Astrocyte (in vitro differentiated cells and primary cell): ENCODE results near the gene C10orf90. TPM values are rescaled to one million over a fixed set of nuclear protein-coding genes. Genes with fewer than 3 reads are reported as not detected.

Experiments
- DNase-seq: peaks from one replicate; pipeline ENCODE4 v3.0.0-alpha.2; 2010; ENCODE audit warnings: low read depth
- FAIRE-seq: peaks from 2 replicates; lab custom pipeline; 2011; peaks lifted over from hg19 to GRCh38; lab: Jason Lieb, UNC
- H2AFZ ChIP-seq: 2 replicates; pipeline ENCODE4 v1.6.0; 2012; ENCODE audit warnings: low read depth, low read length, inconsistent platforms
- H3K27ac ChIP-seq: 2 replicates; pipeline ENCODE4 v1.5.1; 2011; ENCODE audit warnings: low read depth, low read length, inconsistent platforms
- H3K27me3 ChIP-seq: 2 replicates; pipeline ENCODE4 v1.6.0; 2011; ENCODE audit warnings: low read length, inconsistent platforms; ENCODE audit not compliant: insufficient read depth
- H3K36me3 ChIP-seq: 2 replicates; pipeline ENCODE4 v1.5.1; 2011; ENCODE audit warnings: low read length, inconsistent platforms; ENCODE audit not compliant: insufficient read depth
- H3K4me1 ChIP-seq: 2 replicates; pipeline ENCODE4 v1.5.1; 2011; ENCODE audit warnings: low read length, inconsistent platforms; ENCODE audit not compliant: insufficient read depth
- H3K4me2 ChIP-seq: 2 replicates; pipeline ENCODE4 v1.6.0; 2012; ENCODE audit warnings: low read length, inconsistent platforms
- H3K4me3 ChIP-seq: 2 replicates; pipeline ENCODE4 v1.5.1; 2011; ENCODE audit warnings: low read depth, mild to moderate bottlenecking, low read length, inconsistent platforms; ENCODE audit not compliant: insufficient read depth
- H3K79me2 ChIP-seq: 2 replicates; pipeline ENCODE4 v1.6.0; 2012; ENCODE audit warnings: mild to moderate bottlenecking, low read length, inconsistent platforms; ENCODE audit not compliant: insufficient read depth
- H3K9ac ChIP-seq: 2 replicates; pipeline ENCODE4 v1.6.0; 2012; ENCODE audit warnings: mild to moderate bottlenecking, low read length, inconsistent platforms
- H3K9me3 ChIP-seq: 2 replicates; pipeline ENCODE4 v1.5.1; 2012; ENCODE audit warnings: low read depth, mild to moderate bottlenecking, low read length, inconsistent platforms; ENCODE audit not compliant: insufficient read depth
- H4K20me1 ChIP-seq: 2 replicates; pipeline ENCODE4 v1.6.0; 2012; ENCODE audit warnings: low read length, inconsistent platforms; ENCODE audit not compliant: insufficient read depth
- H3K27ac Mint-ChIP-seq: one replicate; pipeline ENCODE4 v1.8.0; 2021; ENCODE audit warnings: mild to moderate bottlenecking, mixed read lengths; ENCODE audit not compliant: unreplicated experiment
- H3K27me3 Mint-ChIP-seq: one replicate; pipeline ENCODE4 v1.8.0; 2021; ENCODE audit warnings: low read depth, mixed read lengths; ENCODE audit not compliant: unreplicated experiment
- H3K36me3 Mint-ChIP-seq: one replicate; pipeline ENCODE4 v1.8.0; 2021; ENCODE audit warnings: low read depth, mixed read lengths; ENCODE audit not compliant: unreplicated experiment
- H3K4me1 Mint-ChIP-seq: one replicate; pipeline ENCODE4 v1.8.0; 2021; ENCODE audit warnings: low read depth, mixed read lengths; ENCODE audit not compliant: unreplicated experiment
- H3K4me3 Mint-ChIP-seq: one replicate; pipeline ENCODE4 v1.8.0; 2021; ENCODE audit warnings: mild to moderate bottlenecking, moderate library complexity, mixed read lengths; ENCODE audit not compliant: unreplicated experiment
- H3K9me3 Mint-ChIP-seq: one replicate; pipeline ENCODE4 v1.8.0; 2021; ENCODE audit warnings: mild to moderate bottlenecking, mixed read lengths; ENCODE audit not compliant: unreplicated experiment
- EZH2 ChIP-seq: IDR thresholded peaks from 2 replicates; pipeline ENCODE4 v1.6.1; 2012; ENCODE audit warnings: mild to moderate bottlenecking, low read length, inconsistent platforms; ENCODE audit not compliant: insufficient read depth
- total RNA-seq: library from RNA; stranded (reverse); gene quantifications from 2 replicates; pipeline ENCODE4 v1.2.1, GENCODE V29; 2021
- TF ChIP-seq, protein P1 (sequence below): IDR thresholded peaks from 2 replicates; pipeline ENCODE4 v1.5.1; 2011; ENCODE audit warnings: low read depth, mild to moderate bottlenecking, inconsistent platforms, low read length, moderate library complexity; ENCODE audit not compliant: insufficient read depth

Gene C10orf90
- total RNA-seq, 1 donor from 2014 or later: not detected

DNA sequence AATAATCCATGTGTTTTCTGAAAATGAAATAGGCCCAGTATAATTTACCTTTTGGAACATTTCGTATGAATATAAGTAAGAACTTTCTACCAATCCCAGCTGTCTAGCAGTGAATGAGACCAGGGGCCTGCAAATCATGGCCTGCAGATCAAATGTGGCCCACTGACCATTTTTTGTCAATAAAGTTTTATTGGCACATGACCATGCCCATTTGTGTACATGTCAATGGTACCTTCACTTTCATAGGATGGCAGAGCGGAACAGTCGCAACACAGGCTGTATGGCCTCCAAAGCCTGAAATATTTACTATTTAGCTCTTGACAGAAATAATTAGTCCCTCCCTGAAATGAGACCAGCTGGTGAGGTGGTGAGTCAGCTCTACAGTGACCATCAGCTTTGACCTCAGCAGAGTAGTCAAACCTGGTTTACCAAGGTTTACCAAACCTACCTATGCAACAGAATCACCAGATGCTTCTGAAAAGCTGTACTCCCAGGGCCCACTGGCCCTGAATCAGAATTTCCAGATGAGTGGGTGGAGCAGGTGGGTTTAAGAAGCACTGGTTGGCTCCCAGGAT, 13.8 kb upstream of the C10orf90 start:
- no peaks in the 10 kb centered on the region for H3K79me2 ChIP-seq
- DNase-seq (peak; percentile 35), FAIRE-seq (no peak)
- no peak overlapping the region for H3K4me3 ChIP-seq
- H3K27ac Mint-ChIP-seq: peak overlapping the region; percentile 47
- H3K9ac ChIP-seq: no peak overlapping the region
- H3K4me1 ChIP-seq: peaks cover 20% of the 10 kb centered on the region
- H3K36me3 Mint-ChIP-seq: no peaks in the 10 kb centered on the region
- H3K27me3 Mint-ChIP-seq: peaks cover 2% of the 10 kb centered on the region
- H3K36me3 ChIP-seq: no peaks in the 10 kb centered on the region
- no peak overlapping the region for H2AFZ ChIP-seq
- no peak for TF ChIP-seq EZH2
- TF ChIP-seq, protein P1, sequence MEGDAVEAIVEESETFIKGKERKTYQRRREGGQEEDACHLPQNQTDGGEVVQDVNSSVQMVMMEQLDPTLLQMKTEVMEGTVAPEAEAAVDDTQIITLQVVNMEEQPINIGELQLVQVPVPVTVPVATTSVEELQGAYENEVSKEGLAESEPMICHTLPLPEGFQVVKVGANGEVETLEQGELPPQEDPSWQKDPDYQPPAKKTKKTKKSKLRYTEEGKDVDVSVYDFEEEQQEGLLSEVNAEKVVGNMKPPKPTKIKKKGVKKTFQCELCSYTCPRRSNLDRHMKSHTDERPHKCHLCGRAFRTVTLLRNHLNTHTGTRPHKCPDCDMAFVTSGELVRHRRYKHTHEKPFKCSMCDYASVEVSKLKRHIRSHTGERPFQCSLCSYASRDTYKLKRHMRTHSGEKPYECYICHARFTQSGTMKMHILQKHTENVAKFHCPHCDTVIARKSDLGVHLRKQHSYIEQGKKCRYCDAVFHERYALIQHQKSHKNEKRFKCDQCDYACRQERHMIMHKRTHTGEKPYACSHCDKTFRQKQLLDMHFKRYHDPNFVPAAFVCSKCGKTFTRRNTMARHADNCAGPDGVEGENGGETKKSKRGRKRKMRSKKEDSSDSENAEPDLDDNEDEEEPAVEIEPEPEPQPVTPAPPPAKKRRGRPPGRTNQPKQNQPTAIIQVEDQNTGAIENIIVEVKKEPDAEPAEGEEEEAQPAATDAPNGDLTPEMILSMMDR: no peak
- H3K4me2 ChIP-seq: no peak overlapping the region
- H3K27me3 ChIP-seq: no peaks in the 10 kb centered on the region
- H3K9me3 ChIP-seq: no peaks in the 10 kb centered on the region
- no peaks in the 10 kb centered on the region for H3K9me3 Mint-ChIP-seq
- no peaks in the 10 kb centered on the region for H4K20me1 ChIP-seq
- no peak overlapping the region for H3K27ac ChIP-seq
- H3K4me1 Mint-ChIP-seq: peaks cover 15% of the 10 kb centered on the region
- H3K4me3 Mint-ChIP-seq: no peak overlapping the region

DNA sequence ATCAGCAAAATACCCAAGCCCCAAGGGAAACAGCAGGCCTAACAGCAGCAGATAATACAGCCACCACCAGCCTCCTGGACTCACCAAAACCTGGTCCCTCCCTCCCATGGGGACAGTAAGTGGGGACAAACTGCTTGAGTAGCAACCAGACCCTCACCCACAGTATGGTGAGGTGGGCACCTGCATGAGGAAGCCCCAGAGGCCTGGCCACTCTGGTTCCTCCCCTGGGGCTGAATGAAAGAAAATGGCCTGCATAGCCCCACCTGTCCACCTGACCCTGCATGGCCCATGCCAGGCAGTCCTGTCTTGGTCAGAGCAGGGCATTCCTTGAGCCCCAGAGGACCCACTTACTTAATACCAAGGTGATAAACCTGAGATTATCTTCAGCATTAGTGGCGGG, 13.0 kb upstream of the C10orf90 start:
- H3K9me3 Mint-ChIP-seq: no peaks in the 10 kb centered on the region
- no peaks in the 10 kb centered on the region for H3K9me3 ChIP-seq
- TF ChIP-seq, protein P1: no peak
- no peak for TF ChIP-seq EZH2
- no peaks in the 10 kb centered on the region for H3K36me3 ChIP-seq
- no peak for FAIRE-seq
- H3K4me3 ChIP-seq: no peak overlapping the region
- no peaks in the 10 kb centered on the region for H3K79me2 ChIP-seq
- peaks cover 15% of the 10 kb centered on the region for H3K4me1 Mint-ChIP-seq
- no peaks in the 10 kb centered on the region for H3K36me3 Mint-ChIP-seq
- H3K27ac Mint-ChIP-seq: no peak overlapping the region
- no peaks in the 10 kb centered on the region for H3K27me3 Mint-ChIP-seq
- H3K4me2 ChIP-seq: no peak overlapping the region
- H3K9ac ChIP-seq: no peak overlapping the region
- no peaks in the 10 kb centered on the region for H4K20me1 ChIP-seq
- no peaks in the 10 kb centered on the region for H3K27me3 ChIP-seq
- H2AFZ ChIP-seq: no peak overlapping the region
- no peak for DNase-seq
- peaks cover 20% of the 10 kb centered on the region for H3K4me1 ChIP-seq
- no peak overlapping the region for H3K4me3 Mint-ChIP-seq
- H3K27ac ChIP-seq: no peak overlapping the region

DNA sequence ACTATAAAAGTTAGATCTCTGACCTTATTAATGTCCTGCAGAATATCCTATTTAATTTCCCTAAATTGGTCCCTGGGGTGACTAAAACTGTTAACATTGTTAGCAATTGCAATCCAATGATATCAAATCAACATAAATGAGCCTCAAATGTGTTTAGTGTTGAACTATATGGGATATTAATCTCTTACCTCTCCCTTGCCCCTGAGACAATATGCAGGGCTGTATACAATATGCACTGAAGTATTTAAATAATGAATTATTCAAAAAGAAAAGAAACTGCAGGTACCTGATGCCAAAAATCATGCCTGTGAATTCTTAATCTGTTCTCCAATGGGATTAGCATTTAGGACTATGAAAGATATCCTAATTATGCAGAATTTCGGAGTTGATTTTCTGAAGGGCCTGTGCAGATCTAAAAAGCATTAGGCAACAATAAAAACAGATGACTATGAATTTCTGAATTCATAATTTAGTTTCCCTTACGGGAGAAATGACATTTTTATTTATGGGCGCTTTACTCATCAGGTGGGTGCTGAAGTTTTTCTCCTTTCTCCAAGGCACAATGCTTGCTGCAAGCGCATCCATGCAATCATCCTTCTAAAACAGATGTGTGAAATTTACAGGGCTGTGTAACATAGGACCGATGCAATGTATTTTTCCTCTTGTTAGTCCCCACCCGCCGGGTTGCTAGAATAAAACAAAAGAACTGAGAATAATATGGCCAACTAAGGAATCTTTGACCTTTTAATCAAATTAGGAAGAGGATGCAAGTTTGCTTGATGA, 5.4 kb upstream of the C10orf90 start:
- H2AFZ ChIP-seq: no peak overlapping the region
- no peak for FAIRE-seq
- Mint-ChIP-seq H3K36me3 (peaks cover 2% of the 10 kb centered on the region), H3K4me3 (no peak overlapping the region), H3K27ac (no peak overlapping the region), H3K27me3 (peaks cover 4% of the 10 kb centered on the region), H3K9me3 (peaks cover 7% of the 10 kb centered on the region), H3K4me1 (peaks cover 3% of the 10 kb centered on the region)
- H3K36me3 ChIP-seq: no peaks in the 10 kb centered on the region
- no peak overlapping the region for H3K27ac ChIP-seq
- H4K20me1 ChIP-seq: no peaks in the 10 kb centered on the region
- H3K4me3 ChIP-seq: no peak overlapping the region
- H3K9me3 ChIP-seq: no peaks in the 10 kb centered on the region
- H3K4me1 ChIP-seq: no peaks in the 10 kb centered on the region
- H3K9ac ChIP-seq: no peak overlapping the region
- H3K79me2 ChIP-seq: no peaks in the 10 kb centered on the region
- TF ChIP-seq EZH2: no peak
- TF ChIP-seq, protein P1: no peak
- no peak for DNase-seq
- H3K4me2 ChIP-seq: no peak overlapping the region
- peaks cover 10% of the 10 kb centered on the region for H3K27me3 ChIP-seq
